Measurements from ENCODE around the gene ZMYND11. TPM values are rescaled to one million over a fixed set of nuclear protein-coding genes. Genes with fewer than 3 reads are reported as not detected.

The ZMYND11 gene
- polyA plus RNA-seq, 1 of the 3 experiments (the other 2 are of a cell fraction): 33.1 TPM

- POLR2A ChIA-PET: no interaction called here
- H3K9ac ChIP-seq: no peak overlapping the region
- no peaks in the 10 kb centered on the region for H3K9me3 ChIP-seq
- TF ChIP-seq CTCF (IDR thresholded peaks at IDR 0.05) (peak; percentile 60), RFX5 (IDR thresholded peaks at IDR 0.05; ENCODE audit: low read length) (no peak), RAD21 (IDR thresholded peaks at IDR 0.05; ENCODE audit: low read length) (peak; percentile 31; the same call in 1 of the 2 replicates), ZBTB33 (IDR thresholded peaks at IDR 0.05; ENCODE audit: borderline replicate concordance, low read depth) (no peak), SMC3 (IDR thresholded peaks at IDR 0.05; ENCODE audit: low read depth, low read length) (peak; percentile 10; the same call in 1 of the 2 replicates), TCF12 (IDR thresholded peaks at IDR 0.05) (no peak)
- TF ChIP-seq, protein P1, sequence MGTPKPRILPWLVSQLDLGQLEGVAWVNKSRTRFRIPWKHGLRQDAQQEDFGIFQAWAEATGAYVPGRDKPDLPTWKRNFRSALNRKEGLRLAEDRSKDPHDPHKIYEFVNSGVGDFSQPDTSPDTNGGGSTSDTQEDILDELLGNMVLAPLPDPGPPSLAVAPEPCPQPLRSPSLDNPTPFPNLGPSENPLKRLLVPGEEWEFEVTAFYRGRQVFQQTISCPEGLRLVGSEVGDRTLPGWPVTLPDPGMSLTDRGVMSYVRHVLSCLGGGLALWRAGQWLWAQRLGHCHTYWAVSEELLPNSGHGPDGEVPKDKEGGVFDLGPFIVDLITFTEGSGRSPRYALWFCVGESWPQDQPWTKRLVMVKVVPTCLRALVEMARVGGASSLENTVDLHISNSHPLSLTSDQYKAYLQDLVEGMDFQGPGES (IDR thresholded peaks at IDR 0.05; ENCODE audit: low read depth, low read length): no peak
- peaks cover 0 to 9% of the 10 kb centered on the region in 2 experiments; a peak in 2 of 4 replicates for H3K4me1 ChIP-seq (ENCODE audit: control insufficient read depth in 1 of 2, insufficient read depth in 2 of 2, low read depth in 1 of 2, low read length in 1 of 2)
- H3K36me3 ChIP-seq (replicated peaks in 1 of 2; ENCODE audit: control insufficient read depth in 1 of 2, insufficient read depth in 2 of 2, low read length in 1 of 2): peaks cover 7 to 9% of the 10 kb centered on the region in 2 experiments
- H3K4me3 ChIP-seq (ENCODE audit: low read depth in 2 of 2, low read length in 1 of 2): no peak overlapping the region
- H3K27me3 ChIP-seq (ENCODE audit: insufficient read depth): no peaks in the 10 kb centered on the region
- DNase-seq: peak; percentile 33
- no peaks in the 10 kb centered on the region for H3K9me2 ChIP-seq
- peaks cover 3% of the 10 kb centered on the region for H3F3A ChIP-seq (replicated peaks; ENCODE audit: insufficient read depth)
- CTCF ChIA-PET: interaction anchor here (0.5 to 2.8 kb wide), 14 partner anchors 8 to 153 kb away, joined by 3 to 10 read pairs (median 3); no protein-coding TSS in a partner anchor
- H3K79me2 ChIP-seq (ENCODE audit: insufficient read depth): no peaks in the 10 kb centered on the region; the same call in 1 of the 2 replicates
- no peak overlapping the region for H3K27ac ChIP-seq (ENCODE audit: low read depth in 2 of 2, low read length in 1 of 2)
- no peaks in the 10 kb centered on the region for H4K20me1 ChIP-seq (ENCODE audit: insufficient read depth)
- 95% methylated on average over 9 of the region's 9 CpGs for WGBS (ENCODE audit: low lambda C conversion rate)
- no peak overlapping the region for H2AFZ ChIP-seq (ENCODE audit: low read depth)
- no peak overlapping the region for H3K4me2 ChIP-seq
Measured at GRCh38 chr10:230758-231157, 95.5 kb downstream of the ZMYND11 start.

GRCh38 chr10:232061-232460 lies 96.8 kb downstream of the ZMYND11 start:
- H2AFZ ChIP-seq (ENCODE audit: low read depth): no peak overlapping the region
- no peak overlapping the region for H3K4me3 ChIP-seq (ENCODE audit: low read depth in 2 of 2, low read length in 1 of 2)
- no peaks in the 10 kb centered on the region for H3K9me3 ChIP-seq
- H3K27ac ChIP-seq (ENCODE audit: low read depth in 2 of 2, low read length in 1 of 2): no peak overlapping the region
- ChIA-PET CTCF (interaction anchor here (1.2 to 2.8 kb wide), 4 partner anchors 9 to 557 kb away, joined by 3 to 10 read pairs (median 4); no protein-coding TSS in a partner anchor), POLR2A (no interaction called here)
- peaks cover 12 to 14% of the 10 kb centered on the region in 2 experiments for H3K36me3 ChIP-seq (replicated peaks in 1 of 2; ENCODE audit: control insufficient read depth in 1 of 2, insufficient read depth in 2 of 2, low read length in 1 of 2)
- no peaks in the 10 kb centered on the region for H3K9me2 ChIP-seq
- H3K9ac ChIP-seq: no peak overlapping the region
- peaks cover 0 to 8% of the 10 kb centered on the region in 2 experiments; a peak in 2 of 4 replicates for H3K4me1 ChIP-seq (ENCODE audit: control insufficient read depth in 1 of 2, insufficient read depth in 2 of 2, low read depth in 1 of 2, low read length in 1 of 2)
- no peak overlapping the region for H3K4me2 ChIP-seq
- H3K27me3 ChIP-seq (ENCODE audit: insufficient read depth): no peaks in the 10 kb centered on the region
- no peaks in the 10 kb centered on the region; the same call in 1 of the 2 replicates for H3K79me2 ChIP-seq (ENCODE audit: insufficient read depth)
- H4K20me1 ChIP-seq (ENCODE audit: insufficient read depth): no peaks in the 10 kb centered on the region
- DNase-seq: no peak
- H3F3A ChIP-seq (replicated peaks; ENCODE audit: insufficient read depth): peaks cover 3% of the 10 kb centered on the region
- TF ChIP-seq FOXJ3 (CRISPR knock-in tag; IDR thresholded peaks at IDR 0.05): no peak
- WGBS (ENCODE audit: low lambda C conversion rate): 94% methylated on average over 3 of the region's 3 CpGs

Data from SK-N-SH (cell line).